HEK293T (cell line): ENCODE results near the gene YOD1.

Experiments
- CTCF ChIA-PET: fragments of 350-600 bp; formaldehyde crosslinking; extraction: SDS; loops from one replicate; lab custom pipeline; 2021; ENCODE audit warnings: antibody characterized with exemption, inconsistent platforms; lab: Yijun Ruan, JAX
- POLR2A ChIA-PET: fragments of 350-600 bp; formaldehyde crosslinking; extraction: SDS; loops from one replicate; lab custom pipeline; 2020; ENCODE audit warnings: antibody characterized with exemption, inconsistent platforms; lab: Yijun Ruan, JAX
- DNase-seq: peaks from one replicate; pipeline ENCODE4 v3.0.0; 2012; ENCODE audit warnings: mixed read lengths; ENCODE audit errors: extremely low spot score
- ARNT ChIP-seq: fragments of 450-650 bp; IDR thresholded peaks from 2 replicates; pipeline ENCODE4 v1.6.1; 2017; ENCODE audit warnings: mild to moderate bottlenecking
- BHLHE40 ChIP-seq: fragments of 450-650 bp; IDR thresholded peaks from 2 replicates; pipeline ENCODE4 v1.6.1; 2016; ENCODE audit warnings: mild to moderate bottlenecking, moderate library complexity, borderline replicate concordance
- CTBP1 ChIP-seq: fragments of 450-650 bp; IDR thresholded peaks from 2 replicates; pipeline ENCODE4 v1.6.1; 2016; ENCODE audit warnings: borderline replicate concordance
- ELF4 ChIP-seq: fragments of 450-650 bp; IDR thresholded peaks from 2 replicates; pipeline ENCODE4 v1.6.1; 2017; ENCODE audit warnings: antibody characterized with exemption
- FOXA1 ChIP-seq: fragments of 450-650 bp; IDR thresholded peaks from 2 replicates; pipeline ENCODE4 v1.6.1; 2016; ENCODE audit warnings: mild to moderate bottlenecking
- FOXK2 ChIP-seq: fragments of 450-650 bp; IDR thresholded peaks from 2 replicates; pipeline ENCODE4 v1.6.1; 2016; ENCODE audit warnings: mild to moderate bottlenecking
- FOXM1 ChIP-seq: fragments of 450-650 bp; IDR thresholded peaks from 2 replicates; pipeline ENCODE4 v1.6.1; 2017; ENCODE audit warnings: mild to moderate bottlenecking, borderline replicate concordance
- HDGF ChIP-seq: fragments of 450-650 bp; IDR thresholded peaks from 2 replicates; pipeline ENCODE4 v1.6.1; 2017; ENCODE audit warnings: antibody characterized with exemption, borderline replicate concordance
- L3MBTL2 ChIP-seq: fragments of 450-650 bp; conservative IDR thresholded peaks from 2 replicates; pipeline ENCODE4 v1.6.1; 2016; ENCODE audit warnings: mild to moderate bottlenecking
- LEF1 ChIP-seq: fragments of 450-650 bp; IDR thresholded peaks from 2 replicates; pipeline ENCODE4 v1.6.1; 2017; ENCODE audit warnings: mild to moderate bottlenecking, borderline replicate concordance
- NFRKB ChIP-seq: fragments of 450-650 bp; IDR thresholded peaks from 2 replicates; pipeline ENCODE4 v1.6.1; 2016; ENCODE audit warnings: mild to moderate bottlenecking, moderate library complexity
- SP1 ChIP-seq: fragments of 450-650 bp; IDR thresholded peaks from 2 replicates; pipeline ENCODE4 v1.6.1; 2017
- SUZ12 ChIP-seq: fragments of 450-650 bp; IDR thresholded peaks from 2 replicates; pipeline ENCODE4 v1.6.1; 2016; ENCODE audit warnings: mild to moderate bottlenecking
- TARDBP ChIP-seq: fragments of 450-650 bp; IDR thresholded peaks from 2 replicates; pipeline ENCODE4 v1.6.1; 2016
- ZNF384 ChIP-seq: fragments of 450-650 bp; IDR thresholded peaks from 2 replicates; pipeline ENCODE4 v1.6.1; 2016
- TF ChIP-seq, protein P1 (sequence below): fragments of 450-650 bp; IDR thresholded peaks from 2 replicates; pipeline ENCODE4 v1.6.1; 2016

YOD1 gene

DNA sequence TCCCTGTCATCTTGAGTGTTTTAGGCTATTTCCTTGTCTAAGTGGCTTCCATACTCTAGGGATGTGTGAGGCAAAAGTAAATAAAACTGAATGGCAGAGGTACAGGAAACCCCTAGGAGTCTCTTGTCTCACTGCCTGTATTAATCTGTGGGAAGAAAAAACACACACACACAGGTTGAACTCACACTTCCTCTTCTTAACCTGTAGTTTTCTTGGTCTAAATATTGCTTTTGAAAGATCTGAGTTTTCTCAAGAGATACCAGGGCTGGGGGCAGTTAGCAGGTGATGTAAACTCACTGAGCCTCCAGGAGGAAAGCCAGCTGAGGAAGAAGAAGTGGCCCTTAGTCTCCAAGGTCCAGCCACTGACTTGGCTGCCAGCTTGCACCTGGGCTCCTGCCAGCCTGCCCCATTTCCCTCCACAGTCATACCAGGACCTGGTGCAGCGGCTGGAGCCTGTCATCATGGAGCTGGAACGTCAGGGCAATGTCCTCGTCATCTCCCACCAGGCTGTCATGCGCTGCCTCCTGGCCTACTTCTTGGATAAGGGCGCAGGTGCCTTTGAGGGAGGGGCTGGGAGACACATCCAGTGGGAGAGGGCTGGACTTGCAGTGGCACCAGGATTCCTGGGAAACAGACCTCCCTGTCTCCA, 19.0 kb upstream of the YOD1 start:
- TF ChIP-seq HDGF (no peak), BHLHE40 (no peak), SUZ12 (no peak), ZNF384 (no peak), CTBP1 (no peak), L3MBTL2 (no peak), ELF4 (no peak), LEF1 (no peak), FOXK2 (no peak), FOXA1 (no peak), TARDBP (no peak), FOXM1 (no peak), SP1 (no peak), ARNT (no peak), NFRKB (no peak)
- TF ChIP-seq, protein P1, sequence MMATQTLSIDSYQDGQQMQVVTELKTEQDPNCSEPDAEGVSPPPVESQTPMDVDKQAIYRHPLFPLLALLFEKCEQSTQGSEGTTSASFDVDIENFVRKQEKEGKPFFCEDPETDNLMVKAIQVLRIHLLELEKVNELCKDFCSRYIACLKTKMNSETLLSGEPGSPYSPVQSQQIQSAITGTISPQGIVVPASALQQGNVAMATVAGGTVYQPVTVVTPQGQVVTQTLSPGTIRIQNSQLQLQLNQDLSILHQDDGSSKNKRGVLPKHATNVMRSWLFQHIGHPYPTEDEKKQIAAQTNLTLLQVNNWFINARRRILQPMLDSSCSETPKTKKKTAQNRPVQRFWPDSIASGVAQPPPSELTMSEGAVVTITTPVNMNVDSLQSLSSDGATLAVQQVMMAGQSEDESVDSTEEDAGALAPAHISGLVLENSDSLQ: no peak
- ChIA-PET POLR2A (interaction anchor here (1.2 kb wide), 1 partner anchor 17 kb away, joined by 3 read pairs; the partner anchor contains the start of gene PFKFB2), CTCF (no interaction called here)
- no peak for DNase-seq

DNA sequence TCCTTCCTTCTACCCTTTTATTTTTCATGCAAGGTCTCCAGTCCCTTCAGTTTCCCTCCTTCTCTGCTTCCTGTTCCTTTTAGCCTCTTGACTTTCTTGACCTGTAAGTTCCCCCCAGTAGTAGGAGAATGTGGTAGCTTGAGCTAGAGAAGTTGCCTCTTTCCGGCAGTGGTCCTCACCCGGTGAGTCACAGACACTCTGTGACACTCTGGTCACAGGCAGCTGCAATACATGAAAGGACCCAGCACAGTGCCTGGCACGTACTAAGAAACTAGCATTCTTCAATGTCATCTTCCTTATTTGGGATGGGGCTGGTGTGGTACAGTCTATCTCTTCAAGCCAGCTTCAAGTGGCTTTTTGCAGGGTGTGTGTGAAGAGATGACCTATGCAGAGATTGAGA, 18.1 kb upstream of the YOD1 start:
- POLR2A ChIA-PET: no interaction called here
- no peak for DNase-seq
- CTCF ChIA-PET: no interaction called here
- TF ChIP-seq, protein P1: no peak
- no peak for TF ChIP-seq NFRKB
- TF ChIP-seq BHLHE40: no peak
- no peak for TF ChIP-seq ELF4
- TF ChIP-seq L3MBTL2: no peak
- no peak for TF ChIP-seq ZNF384

DNA sequence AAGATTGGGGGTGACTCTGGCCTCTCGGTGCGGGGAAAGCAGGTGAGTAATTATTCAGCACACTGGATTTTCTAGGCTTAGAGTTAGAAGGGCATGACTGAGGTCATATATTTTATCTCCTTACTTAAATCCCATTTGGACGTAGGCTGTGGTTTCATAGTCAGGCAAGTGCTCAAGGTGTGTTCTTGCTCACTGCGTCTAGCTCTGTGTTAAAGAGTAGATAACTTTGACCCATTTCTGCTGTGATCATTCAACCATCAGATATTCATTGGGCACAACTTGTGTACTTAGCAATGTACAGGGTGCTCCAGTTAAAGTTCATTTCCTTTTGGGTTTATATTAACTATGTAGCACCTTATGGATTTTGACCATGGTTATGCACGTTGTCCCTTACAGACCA, 16.7 kb upstream of the YOD1 start:
- CTCF ChIA-PET: interaction anchor here (0.6 kb wide), 1 partner anchor 74 kb away, joined by 3 read pairs; no protein-coding TSS in a partner anchor
- no peak for TF ChIP-seq ARNT
- TF ChIP-seq HDGF: no peak
- TF ChIP-seq BHLHE40: no peak
- DNase-seq: no peak
- POLR2A ChIA-PET: no interaction called here

DNA sequence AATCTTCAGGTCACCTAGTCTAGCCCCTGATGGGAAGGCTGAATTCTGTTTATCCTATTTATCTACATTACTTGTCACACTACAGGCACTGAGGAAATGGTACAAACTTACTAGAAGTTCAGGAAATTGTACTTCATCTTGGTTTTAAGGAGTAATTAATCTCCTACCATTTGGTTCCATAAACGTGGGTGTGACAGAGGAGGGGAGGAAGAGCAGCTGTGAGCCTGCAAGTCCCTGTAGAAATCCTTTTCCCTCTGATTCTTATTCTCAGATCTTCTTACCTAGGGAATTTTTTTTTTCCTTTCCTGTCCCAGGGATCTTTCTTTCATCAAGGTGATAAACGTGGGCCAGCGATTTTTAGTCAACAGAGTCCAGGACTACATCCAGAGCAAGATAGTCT, 16.2 kb upstream of the YOD1 start:
- no peak for TF ChIP-seq TARDBP
- no peak for DNase-seq
- ChIA-PET POLR2A (no interaction called here), CTCF (no interaction called here)

DNA sequence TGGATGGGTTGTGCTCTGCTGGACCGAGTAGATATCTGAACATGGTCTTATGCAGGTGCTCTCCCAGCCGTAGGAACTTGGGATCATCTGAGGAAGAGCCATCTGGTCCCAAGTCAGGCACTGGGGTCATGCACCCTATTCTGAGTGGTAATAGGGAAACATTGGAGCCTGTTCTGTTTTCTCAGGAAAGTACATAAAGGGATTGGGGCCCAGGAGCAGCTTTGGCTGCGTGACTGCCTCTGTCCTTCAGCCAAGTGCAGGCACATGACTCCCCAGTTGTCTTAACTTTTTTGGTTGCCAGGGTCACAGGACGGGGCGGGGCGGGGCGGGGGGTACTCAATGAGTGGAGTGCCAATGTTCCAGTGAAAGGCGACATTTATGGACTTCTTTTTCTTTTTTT, 13.6 kb upstream of the YOD1 start:
- POLR2A ChIA-PET: no interaction called here
- CTCF ChIA-PET: interaction anchor here (0.8 kb wide), 1 partner anchor 11 kb away, joined by 3 read pairs; the partner anchor contains the start of gene PFKFB2
- DNase-seq: no peak
- TF ChIP-seq, protein P1: no peak
- no peak for TF ChIP-seq NFRKB

DNA sequence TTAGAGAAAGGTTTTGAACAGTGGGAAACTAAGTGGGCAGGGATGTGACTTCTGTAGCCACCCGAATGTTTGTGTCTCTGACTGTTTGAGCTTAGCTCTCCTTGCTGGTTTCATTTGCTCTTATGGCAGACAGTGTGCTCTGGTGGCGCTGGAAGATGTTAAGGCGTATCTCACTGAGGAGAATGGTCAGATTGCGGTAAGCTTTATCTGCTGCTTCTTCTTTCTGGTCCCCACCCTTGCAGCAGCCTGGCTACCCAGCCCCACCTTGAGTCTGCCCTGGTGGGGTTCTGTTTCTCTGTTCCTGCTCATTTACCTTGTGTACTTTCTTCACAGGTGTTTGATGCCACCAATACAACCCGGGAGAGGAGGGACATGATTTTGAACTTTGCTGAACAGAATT, 12.0 kb upstream of the YOD1 start:
- no peak for DNase-seq
- ChIA-PET CTCF (no interaction called here), POLR2A (interaction anchor here (1.8 kb wide), 1 partner anchor 10 kb away, joined by 7 read pairs; the partner anchor contains the start of gene PFKFB2)
- TF ChIP-seq, protein P1: no peak
- TF ChIP-seq CTBP1 (no peak), FOXM1 (no peak), SP1 (no peak), ARNT (no peak), ELF4 (no peak), SUZ12 (no peak), ZNF384 (no peak)

DNA sequence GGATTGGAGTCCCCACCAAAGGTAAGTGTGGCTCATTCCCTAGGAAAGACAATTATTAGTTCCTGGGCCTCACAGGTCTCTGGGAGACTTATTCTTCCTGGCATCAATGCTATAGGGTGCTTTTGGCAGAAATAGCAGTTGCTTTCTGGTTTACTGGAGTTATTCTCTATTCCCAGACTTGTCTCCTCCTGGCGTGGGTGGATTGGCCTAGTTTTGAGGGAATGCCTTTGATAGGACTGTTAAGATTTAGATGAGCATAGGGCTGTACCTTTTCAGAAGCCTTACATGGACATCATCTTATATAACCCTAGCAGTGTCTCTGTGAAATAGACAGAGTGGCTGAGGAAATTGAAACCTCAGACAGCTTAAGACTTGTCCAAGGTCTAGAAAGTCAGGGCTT, 11.1 kb upstream of the YOD1 start:
- CTCF ChIA-PET: no interaction called here
- POLR2A ChIA-PET: interaction anchor here (1.8 kb wide), 1 partner anchor 9 kb away, joined by 7 read pairs; the partner anchor contains the start of gene PFKFB2
- no peak for TF ChIP-seq HDGF
- TF ChIP-seq, protein P1: no peak
- TF ChIP-seq FOXA1: no peak
- TF ChIP-seq L3MBTL2: no peak
- TF ChIP-seq FOXK2: no peak
- no peak for TF ChIP-seq BHLHE40
- TF ChIP-seq SP1: no peak
- TF ChIP-seq SUZ12: no peak
- no peak for TF ChIP-seq LEF1
- TF ChIP-seq NFRKB: no peak
- no peak for TF ChIP-seq ZNF384
- no peak for TF ChIP-seq FOXM1
- no peak for TF ChIP-seq TARDBP
- no peak for TF ChIP-seq CTBP1
- TF ChIP-seq ARNT: no peak
- no peak for TF ChIP-seq ELF4
- no peak for DNase-seq
